Omental fat pad (tissue), 4 donors: ENCODE results near the gene PLS1. TPM values are rescaled to one million over a fixed set of nuclear protein-coding genes. Genes with fewer than 3 reads are reported as not detected.
"Not testable (repeated sequence)": the region's sequence is repeated elsewhere in the genome, so short reads cannot be mapped to it uniquely, and the experiment has no call there.

Experiments used
- ATAC-seq: fragments of 150-250 bp; one replicate; pipeline ENCODE4 v1.9.1; 2016; ENCODE audit warnings: mild to moderate bottlenecking, moderate library complexity; ENCODE audit not compliant: low FRiP score
- DNase-seq: peaks from one replicate; pipeline ENCODE4 v3.0.0-alpha.2; 2019; ENCODE audit warnings: low spot score
- CTCF ChIP-seq, 3 donors: fragments of 450-650 bp; IDR thresholded peaks; one replicate each; pipeline ENCODE4 v1.5.1; 2016 to 2017; ENCODE audit warnings: antibody characterized with exemption in 3 of 3, mild to moderate bottlenecking in 3 of 3, moderate library complexity in 2 of 3
- small RNA-seq: library from RNA; depleted of rRNA; stranded (forward); fragments of <200 nt; gene quantifications from one replicate; pipeline ENCODE3, GENCODE V24; 2016
- total RNA-seq, 4 donors: library from RNA; depleted of rRNA; stranded (reverse); fragments of >200 nt; gene quantifications; one replicate each; pipeline ENCODE4 v1.1.0, GENCODE V29; 2016

Gene PLS1
- total RNA-seq, 4 donors from 2014 or later, result 1.2 to 3.2 (median 2.0) TPM

- ATAC-seq (no peak), DNase-seq (no peak)
- TF ChIP-seq CTCF (IDR thresholded peaks at IDR 0.05), result no peak
These were observed 138.6 kb downstream of the PLS1 start for GRCh38 chr3:142734834-142735233.

DNA sequence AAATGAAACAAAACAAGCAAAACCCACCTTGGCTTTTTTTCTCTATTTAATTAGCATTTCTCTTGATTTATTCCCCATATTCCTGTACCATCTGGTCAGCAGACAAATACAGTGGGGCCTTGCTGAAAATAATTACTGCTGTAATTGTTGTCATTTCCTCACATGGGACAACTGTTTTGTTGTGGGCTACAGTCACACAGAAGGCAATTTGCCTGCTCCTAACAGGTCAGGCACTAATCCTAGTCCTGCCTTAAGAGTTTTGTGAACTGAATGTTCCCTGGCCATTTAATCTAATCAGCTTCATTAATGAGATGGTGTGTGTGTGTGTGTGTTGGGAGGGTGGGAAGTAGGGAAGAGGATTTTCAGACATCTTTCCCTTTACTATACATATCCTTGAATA is 139.3 kb downstream of the PLS1 start:
- DNase-seq (no peak), ATAC-seq (no peak)
- TF ChIP-seq CTCF (IDR thresholded peaks at IDR 0.05), result no peak

DNA sequence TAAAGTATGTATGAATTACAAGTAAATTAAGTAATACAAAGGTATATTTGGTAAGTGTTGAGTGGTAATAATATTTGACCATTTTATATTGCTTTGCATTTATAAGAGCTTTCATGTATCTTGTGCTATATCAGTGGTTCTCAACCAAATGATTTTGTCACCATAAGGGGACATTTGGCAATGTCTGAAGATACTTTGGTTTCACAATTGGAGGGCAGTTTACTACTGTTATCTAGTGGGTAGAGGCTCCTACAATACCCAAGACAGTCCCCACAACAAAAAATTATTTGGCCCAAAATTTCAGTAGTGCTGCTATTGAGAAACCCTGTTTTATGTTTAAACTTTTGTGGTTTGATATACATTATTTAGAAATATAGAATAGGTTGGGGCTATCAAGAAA is 142.2 kb downstream of the PLS1 start:
- no peak for TF ChIP-seq CTCF (IDR thresholded peaks at IDR 0.05)
- DNase-seq, result no peak
- no peak for ATAC-seq

- DNase-seq (no peak), ATAC-seq (no peak)
- TF ChIP-seq CTCF (IDR thresholded peaks at IDR 0.05), result no peak
These were observed 150.5 kb downstream of the PLS1 start for GRCh38 chr3:142746646-142747045.

GRCh38 chr3:142750531-142750930 is 154.3 kb downstream of the PLS1 start:
- ATAC-seq, DNase-seq: not testable (repeated sequence)

DNA sequence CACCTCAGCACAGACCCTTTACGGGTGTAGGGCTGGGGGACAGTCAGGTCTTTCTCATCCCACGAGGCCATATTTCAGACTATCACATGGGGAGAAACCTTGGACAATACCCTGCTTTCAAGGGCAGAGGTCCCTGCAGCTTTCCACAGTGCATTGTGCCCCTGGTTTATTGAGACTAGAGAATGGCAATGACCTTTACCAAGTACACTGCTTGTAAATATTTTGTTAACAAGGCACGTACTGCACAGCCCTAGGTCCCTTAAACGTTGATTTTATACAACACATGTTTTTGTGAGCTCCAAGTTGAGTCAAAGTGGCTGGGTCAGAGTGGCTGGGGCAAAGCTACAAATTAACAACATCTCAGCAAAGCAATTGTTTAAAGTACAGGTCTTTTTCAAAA is 156.4 kb downstream of the PLS1 start:
- ATAC-seq, DNase-seq: not testable (repeated sequence)

- DNase-seq (no peak), ATAC-seq (no peak)
- no peak for TF ChIP-seq CTCF (IDR thresholded peaks at IDR 0.05)
These were observed 158.3 kb downstream of the PLS1 start for GRCh38 chr3:142754494-142754893.

Small RNA genes within 50 kb of the gene (small RNA-seq; reads per million reads assigned to genes)
- gene RNA5SP143, result not detected

Other genes starting within 250 kb of the PLS1 start
- gene XRN1, start 148.4 kb upstream of the PLS1 start, total RNA-seq, result 10 to 100 TPM; 30.7 to 63.1 (median 35.2) TPM
- gene ATR, start 17.7 kb upstream of the PLS1 start, total RNA-seq, result 10 to 100 TPM; 18.8 to 35.8 (median 32.3) TPM
- gene TRPC1, start 127.6 kb downstream of the PLS1 start, total RNA-seq, result 10 to 100 TPM in 3 of 4 donors, 1 to 10 TPM in 1; 4.9 to 23.2 (median 11.4) TPM